ENCODE data around the gene JOSD1.

DNA sequence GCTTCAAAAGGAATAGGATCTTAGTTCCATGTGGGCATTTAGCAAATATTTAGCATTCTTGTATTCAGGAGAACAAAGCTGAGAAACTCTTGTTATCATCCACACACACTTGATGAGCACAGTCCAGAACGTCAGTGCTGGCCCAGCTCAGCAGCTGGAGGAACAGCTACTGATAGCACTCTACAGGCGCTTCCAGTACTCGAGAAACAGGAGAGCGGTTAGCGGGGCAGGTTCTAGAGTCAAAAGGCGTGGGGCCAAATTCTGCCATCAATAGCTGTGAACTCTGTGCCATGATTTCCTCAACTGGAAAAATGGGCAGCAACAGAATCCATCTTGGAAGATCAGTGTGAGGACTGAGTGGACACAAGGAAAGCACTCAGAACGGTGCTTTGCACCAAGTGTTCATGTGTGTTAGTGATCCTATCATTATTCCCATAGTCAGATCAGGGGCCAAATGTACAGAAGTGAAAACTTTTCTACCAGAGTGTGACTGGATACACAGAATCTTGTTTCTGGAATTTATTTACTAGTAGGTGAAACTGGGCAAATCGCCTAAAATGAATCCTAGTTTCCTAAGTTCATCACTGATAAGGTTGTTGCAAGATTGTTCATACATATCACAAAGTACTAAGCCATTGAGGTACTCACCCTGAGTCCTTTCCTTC is 3.2 kb downstream of the JOSD1 start:
- TF ChIP-seq, protein P1, sequence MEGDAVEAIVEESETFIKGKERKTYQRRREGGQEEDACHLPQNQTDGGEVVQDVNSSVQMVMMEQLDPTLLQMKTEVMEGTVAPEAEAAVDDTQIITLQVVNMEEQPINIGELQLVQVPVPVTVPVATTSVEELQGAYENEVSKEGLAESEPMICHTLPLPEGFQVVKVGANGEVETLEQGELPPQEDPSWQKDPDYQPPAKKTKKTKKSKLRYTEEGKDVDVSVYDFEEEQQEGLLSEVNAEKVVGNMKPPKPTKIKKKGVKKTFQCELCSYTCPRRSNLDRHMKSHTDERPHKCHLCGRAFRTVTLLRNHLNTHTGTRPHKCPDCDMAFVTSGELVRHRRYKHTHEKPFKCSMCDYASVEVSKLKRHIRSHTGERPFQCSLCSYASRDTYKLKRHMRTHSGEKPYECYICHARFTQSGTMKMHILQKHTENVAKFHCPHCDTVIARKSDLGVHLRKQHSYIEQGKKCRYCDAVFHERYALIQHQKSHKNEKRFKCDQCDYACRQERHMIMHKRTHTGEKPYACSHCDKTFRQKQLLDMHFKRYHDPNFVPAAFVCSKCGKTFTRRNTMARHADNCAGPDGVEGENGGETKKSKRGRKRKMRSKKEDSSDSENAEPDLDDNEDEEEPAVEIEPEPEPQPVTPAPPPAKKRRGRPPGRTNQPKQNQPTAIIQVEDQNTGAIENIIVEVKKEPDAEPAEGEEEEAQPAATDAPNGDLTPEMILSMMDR (IDR thresholded peaks at IDR 0.05): no peak
- TF ChIP-seq POLR2A (IDR thresholded peaks at IDR 0.05): no peak
